HL-60 (cell line): ENCODE data around the gene FBXW4.

Source experiments
- SPI1 ChIP-seq: IDR thresholded peaks from 2 replicates; pipeline ENCODE4 v1.6.1; 2012; ENCODE audit warnings: low read depth, mild to moderate bottlenecking, borderline replicate concordance
- TF ChIP-seq, protein P1 (sequence below): IDR thresholded peaks from one replicate; pipeline ENCODE4 v1.5.1; 2011; ENCODE audit warnings: low read length, control low read depth, inconsistent platforms; ENCODE audit not compliant: insufficient read depth

DNA sequence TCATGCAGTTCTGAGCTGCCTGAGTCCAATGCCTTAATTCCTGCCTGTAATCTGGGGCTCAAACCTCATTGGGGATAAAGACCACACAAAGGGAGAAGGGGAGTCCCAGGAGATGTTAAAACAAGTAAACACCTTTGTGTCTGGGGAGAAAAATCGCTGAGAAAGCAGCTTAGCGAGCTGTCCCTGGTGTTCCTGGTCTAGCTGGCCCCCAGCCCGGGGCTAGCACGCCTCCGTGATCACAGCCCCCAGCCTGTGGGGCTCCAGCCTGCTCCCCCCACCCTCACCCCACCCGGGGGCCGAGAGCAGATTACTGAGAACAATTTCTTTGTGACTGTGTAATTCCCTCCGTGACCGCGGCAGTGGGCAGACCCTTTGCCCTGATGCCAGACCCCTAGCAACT lies 82.1 kb downstream of the FBXW4 start:
- TF ChIP-seq, protein P1, sequence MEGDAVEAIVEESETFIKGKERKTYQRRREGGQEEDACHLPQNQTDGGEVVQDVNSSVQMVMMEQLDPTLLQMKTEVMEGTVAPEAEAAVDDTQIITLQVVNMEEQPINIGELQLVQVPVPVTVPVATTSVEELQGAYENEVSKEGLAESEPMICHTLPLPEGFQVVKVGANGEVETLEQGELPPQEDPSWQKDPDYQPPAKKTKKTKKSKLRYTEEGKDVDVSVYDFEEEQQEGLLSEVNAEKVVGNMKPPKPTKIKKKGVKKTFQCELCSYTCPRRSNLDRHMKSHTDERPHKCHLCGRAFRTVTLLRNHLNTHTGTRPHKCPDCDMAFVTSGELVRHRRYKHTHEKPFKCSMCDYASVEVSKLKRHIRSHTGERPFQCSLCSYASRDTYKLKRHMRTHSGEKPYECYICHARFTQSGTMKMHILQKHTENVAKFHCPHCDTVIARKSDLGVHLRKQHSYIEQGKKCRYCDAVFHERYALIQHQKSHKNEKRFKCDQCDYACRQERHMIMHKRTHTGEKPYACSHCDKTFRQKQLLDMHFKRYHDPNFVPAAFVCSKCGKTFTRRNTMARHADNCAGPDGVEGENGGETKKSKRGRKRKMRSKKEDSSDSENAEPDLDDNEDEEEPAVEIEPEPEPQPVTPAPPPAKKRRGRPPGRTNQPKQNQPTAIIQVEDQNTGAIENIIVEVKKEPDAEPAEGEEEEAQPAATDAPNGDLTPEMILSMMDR, result no peak
- no peak for TF ChIP-seq SPI1
